KMS-11 (cell line): ENCODE results near the gene ARHGAP19.

Source experiments
- H2AFZ ChIP-seq: fragments of 200-600 bp; sonication (generic); 2 replicates; pipeline ENCODE4 v1.6.1; 2016; ENCODE audit warnings: antibody characterized with exemption, mixed run types, low read depth
- H3K27ac ChIP-seq: fragments of 200-600 bp; sonication (generic); 2 replicates; pipeline ENCODE4 v1.6.1; 2016; ENCODE audit warnings: mild to moderate bottlenecking, mixed run types
- H3K27me3 ChIP-seq: fragments of 200-600 bp; sonication (generic); 2 replicates; pipeline ENCODE4 v1.6.1; 2017; ENCODE audit warnings: mild to moderate bottlenecking, low read depth, mixed run types, moderate library complexity; ENCODE audit not compliant: insufficient read depth
- H3K36me3 ChIP-seq: fragments of 200-600 bp; sonication (generic); 2 replicates; pipeline ENCODE4 v1.6.1; 2017; ENCODE audit warnings: mild to moderate bottlenecking, mixed run types; ENCODE audit not compliant: insufficient read depth
- H3K4me1 ChIP-seq: fragments of 200-600 bp; sonication (generic); 2 replicates; pipeline ENCODE4 v1.6.1; 2016; ENCODE audit warnings: mild to moderate bottlenecking, low read depth, mixed run types; ENCODE audit not compliant: poor library complexity, severe bottlenecking
- H3K4me2 ChIP-seq: fragments of 200-600 bp; sonication (generic); 2 replicates; pipeline ENCODE4 v1.7.0; 2016; ENCODE audit warnings: mild to moderate bottlenecking, mixed run types
- H3K4me3 ChIP-seq: fragments of 200-600 bp; sonication (generic); IDR thresholded peaks from 2 replicates; pipeline ENCODE4 v1.6.1; 2017; ENCODE audit warnings: low read depth, low read length, mixed read lengths; ENCODE audit not compliant: insufficient read depth
- H3K79me2 ChIP-seq: fragments of 200-600 bp; sonication (generic); 2 replicates; pipeline ENCODE4 v1.6.1; 2016; ENCODE audit warnings: low read depth, mixed run types; ENCODE audit not compliant: insufficient read depth
- H3K9ac ChIP-seq: fragments of 200-600 bp; sonication (generic); 2 replicates; pipeline ENCODE4 v1.6.1; 2016; ENCODE audit warnings: mild to moderate bottlenecking, mixed run types
- H4K20me1 ChIP-seq: fragments of 200-600 bp; sonication (generic); 2 replicates; pipeline ENCODE4 v1.6.1; 2016; ENCODE audit warnings: mild to moderate bottlenecking, mixed run types; ENCODE audit not compliant: insufficient read depth
- TF ChIP-seq, protein P1 (sequence below): fragments of 200-600 bp; sonication (generic); conservative IDR thresholded peaks from 2 replicates; pipeline ENCODE4 v1.6.1; 2017; ENCODE audit warnings: low read depth, mild to moderate bottlenecking, antibody characterized with exemption, low read length, moderate library complexity, mixed read lengths

The ARHGAP19 gene

DNA sequence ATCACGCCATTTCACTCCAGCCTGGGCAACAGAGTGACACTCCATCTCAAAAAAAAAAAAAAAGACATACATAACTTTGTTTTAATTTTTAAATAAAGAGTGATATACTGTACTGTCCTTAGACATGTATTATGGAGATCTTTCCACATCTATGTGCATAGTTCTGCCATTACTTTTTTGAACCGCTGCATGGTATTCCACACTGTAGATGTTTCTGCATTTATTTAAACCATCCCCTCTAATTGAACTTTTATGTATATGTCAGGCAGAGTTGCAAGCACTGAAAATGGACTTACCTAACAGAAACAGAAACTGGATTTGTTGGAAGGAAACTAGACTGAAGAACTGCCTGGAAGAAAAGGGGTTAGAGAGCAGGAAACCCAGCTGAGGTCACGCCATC, 8.5 kb upstream of the ARHGAP19 start:
- H3K4me1 ChIP-seq = peaks cover 4% of the 10 kb centered on the region
- H3K9ac ChIP-seq = no peak overlapping the region
- no peak overlapping the region for H3K4me2 ChIP-seq
- no peak overlapping the region for H3K27ac ChIP-seq
- no peaks in the 10 kb centered on the region for H3K27me3 ChIP-seq
- no peak overlapping the region for H3K4me3 ChIP-seq
- no peaks in the 10 kb centered on the region for H3K36me3 ChIP-seq
- H3K79me2 ChIP-seq = no peaks in the 10 kb centered on the region
- TF ChIP-seq, protein P1, sequence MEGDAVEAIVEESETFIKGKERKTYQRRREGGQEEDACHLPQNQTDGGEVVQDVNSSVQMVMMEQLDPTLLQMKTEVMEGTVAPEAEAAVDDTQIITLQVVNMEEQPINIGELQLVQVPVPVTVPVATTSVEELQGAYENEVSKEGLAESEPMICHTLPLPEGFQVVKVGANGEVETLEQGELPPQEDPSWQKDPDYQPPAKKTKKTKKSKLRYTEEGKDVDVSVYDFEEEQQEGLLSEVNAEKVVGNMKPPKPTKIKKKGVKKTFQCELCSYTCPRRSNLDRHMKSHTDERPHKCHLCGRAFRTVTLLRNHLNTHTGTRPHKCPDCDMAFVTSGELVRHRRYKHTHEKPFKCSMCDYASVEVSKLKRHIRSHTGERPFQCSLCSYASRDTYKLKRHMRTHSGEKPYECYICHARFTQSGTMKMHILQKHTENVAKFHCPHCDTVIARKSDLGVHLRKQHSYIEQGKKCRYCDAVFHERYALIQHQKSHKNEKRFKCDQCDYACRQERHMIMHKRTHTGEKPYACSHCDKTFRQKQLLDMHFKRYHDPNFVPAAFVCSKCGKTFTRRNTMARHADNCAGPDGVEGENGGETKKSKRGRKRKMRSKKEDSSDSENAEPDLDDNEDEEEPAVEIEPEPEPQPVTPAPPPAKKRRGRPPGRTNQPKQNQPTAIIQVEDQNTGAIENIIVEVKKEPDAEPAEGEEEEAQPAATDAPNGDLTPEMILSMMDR = no peak
- no peaks in the 10 kb centered on the region for H4K20me1 ChIP-seq
- H2AFZ ChIP-seq = no peak overlapping the region

DNA sequence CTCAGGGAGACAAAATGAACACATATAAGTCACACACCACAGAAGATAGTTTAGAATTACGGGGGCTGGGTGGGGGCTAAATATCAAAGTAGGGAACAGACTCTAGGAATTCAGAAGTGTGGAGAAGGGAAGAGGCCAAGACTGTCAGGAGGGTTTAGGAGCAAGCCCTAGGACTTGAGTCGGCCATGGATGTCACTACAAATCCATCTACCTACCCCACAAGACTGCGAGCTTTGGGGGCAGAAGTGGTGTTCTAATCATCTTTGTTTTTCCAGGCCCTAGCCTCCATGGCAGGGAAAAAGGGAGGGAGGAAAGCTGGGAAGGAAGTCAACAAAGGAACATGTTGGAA, 5.8 kb upstream of the ARHGAP19 start:
- no peak overlapping the region for H2AFZ ChIP-seq

DNA sequence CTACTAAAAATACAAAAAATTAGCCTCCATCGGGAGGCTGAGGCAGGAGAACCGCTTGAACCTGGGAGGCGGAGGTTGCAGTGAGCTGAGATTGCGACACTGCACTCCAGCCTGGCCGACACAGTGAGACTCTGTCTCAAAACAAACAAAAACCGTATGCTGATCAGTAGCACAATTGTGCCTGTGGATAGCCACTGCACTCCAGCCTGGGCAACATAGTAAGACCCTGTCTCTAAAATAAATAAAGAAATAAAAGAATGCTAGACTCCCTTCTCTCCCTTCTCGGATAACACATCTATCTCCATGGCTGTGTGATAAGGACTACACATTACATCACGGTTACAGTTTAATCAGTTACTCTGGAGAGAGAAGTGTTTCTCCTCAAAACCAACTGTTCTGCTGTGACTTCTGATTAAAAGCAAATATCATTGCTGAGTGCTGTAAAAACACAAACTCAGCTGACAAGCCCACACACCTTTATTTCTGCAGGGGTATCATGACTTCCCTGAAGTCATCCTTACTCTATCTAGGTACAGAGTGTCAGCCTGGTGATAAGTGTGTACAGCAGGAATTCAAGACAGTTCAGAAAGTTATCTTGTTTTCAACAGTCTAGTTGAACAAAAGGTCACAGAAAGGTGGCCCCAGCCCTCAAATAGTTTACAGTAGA, 5.3 kb upstream of the ARHGAP19 start:
- Histone ChIP-seq H3K27me3 (no peaks in the 10 kb centered on the region), H3K27ac (no peak overlapping the region), H3K4me3 (no peak overlapping the region), H3K4me2 (no peak overlapping the region), H2AFZ (no peak overlapping the region), H3K79me2 (no peaks in the 10 kb centered on the region), H4K20me1 (no peaks in the 10 kb centered on the region), H3K36me3 (no peaks in the 10 kb centered on the region), H3K9ac (no peak overlapping the region), H3K4me1 (peaks cover 8% of the 10 kb centered on the region)
- TF ChIP-seq, protein P1 = no peak

More for the DNA sequence above, 5.8 kb upstream of the ARHGAP19 start:
- no peaks in the 10 kb centered on the region for H3K27me3 ChIP-seq
- TF ChIP-seq, protein P1 = no peak
- H3K9ac ChIP-seq = no peak overlapping the region
- no peak overlapping the region for H3K4me2 ChIP-seq
- no peaks in the 10 kb centered on the region for H3K36me3 ChIP-seq
- H3K4me3 ChIP-seq = no peak overlapping the region
- no peaks in the 10 kb centered on the region for H3K79me2 ChIP-seq
- no peaks in the 10 kb centered on the region for H4K20me1 ChIP-seq
- H3K4me1 ChIP-seq = peaks cover 4% of the 10 kb centered on the region
- no peak overlapping the region for H3K27ac ChIP-seq

DNA sequence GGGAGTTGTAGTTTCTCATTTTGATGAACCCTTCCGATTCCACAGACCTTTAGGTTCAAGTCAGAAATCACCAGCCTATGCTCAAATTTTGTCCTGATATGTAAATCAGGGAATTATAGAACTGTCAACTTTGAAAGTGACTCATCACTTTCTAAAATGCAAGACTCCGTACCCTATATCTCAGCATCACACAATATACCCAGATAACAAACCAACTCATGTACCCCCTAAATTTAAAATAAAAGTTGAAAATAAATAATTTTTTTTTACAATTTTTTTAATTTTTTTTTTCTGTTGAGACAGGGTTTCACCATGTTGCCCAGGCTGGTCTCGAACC, 393 bp upstream of the ARHGAP19 start:
- no peak overlapping the region for H3K9ac ChIP-seq
- H3K27ac ChIP-seq = no peak overlapping the region
- H3K4me2 ChIP-seq = no peak overlapping the region
- H3K79me2 ChIP-seq = peaks cover 22% of the 10 kb centered on the region
- H3K4me1 ChIP-seq = peaks cover 13% of the 10 kb centered on the region
- H3K36me3 ChIP-seq = no peaks in the 10 kb centered on the region
- H2AFZ ChIP-seq = peak overlapping the region; percentile 81; the same call in 1 of the 2 replicates
- no peak overlapping the region for H3K4me3 ChIP-seq
- no peaks in the 10 kb centered on the region for H3K27me3 ChIP-seq
- TF ChIP-seq, protein P1 = no peak
- H4K20me1 ChIP-seq = no peaks in the 10 kb centered on the region
